Amygdala (tissue), 56 donors: Measurements from ENCODE around the gene KCNIP2.

Experiments used
- DNase-seq, 56 donors: peaks; one replicate each; lab custom pipeline; 2025; lab: John Stamatoyannopoulos, UW

KCNIP2 gene

DNA sequence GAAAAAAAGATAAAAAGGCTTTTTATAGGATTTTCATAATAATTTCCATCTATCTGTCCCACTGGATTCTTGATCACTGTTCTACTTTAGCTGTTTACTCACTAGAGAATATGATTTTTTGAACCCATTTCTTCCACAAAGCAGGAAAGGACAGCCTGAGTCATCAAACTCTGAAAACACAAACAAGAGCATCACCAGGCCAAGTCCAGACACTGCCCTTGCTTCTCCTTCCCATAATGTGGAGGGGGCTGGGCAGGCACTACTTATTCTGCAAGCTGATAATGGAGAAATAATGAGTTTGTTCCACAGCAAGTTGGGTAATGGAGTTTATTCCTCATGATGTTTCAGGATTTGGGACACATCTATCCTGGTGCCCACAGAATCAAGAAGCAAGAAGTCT lies 13.0 kb upstream of the KCNIP2 start:
- DNase-seq = no peak

DNA sequence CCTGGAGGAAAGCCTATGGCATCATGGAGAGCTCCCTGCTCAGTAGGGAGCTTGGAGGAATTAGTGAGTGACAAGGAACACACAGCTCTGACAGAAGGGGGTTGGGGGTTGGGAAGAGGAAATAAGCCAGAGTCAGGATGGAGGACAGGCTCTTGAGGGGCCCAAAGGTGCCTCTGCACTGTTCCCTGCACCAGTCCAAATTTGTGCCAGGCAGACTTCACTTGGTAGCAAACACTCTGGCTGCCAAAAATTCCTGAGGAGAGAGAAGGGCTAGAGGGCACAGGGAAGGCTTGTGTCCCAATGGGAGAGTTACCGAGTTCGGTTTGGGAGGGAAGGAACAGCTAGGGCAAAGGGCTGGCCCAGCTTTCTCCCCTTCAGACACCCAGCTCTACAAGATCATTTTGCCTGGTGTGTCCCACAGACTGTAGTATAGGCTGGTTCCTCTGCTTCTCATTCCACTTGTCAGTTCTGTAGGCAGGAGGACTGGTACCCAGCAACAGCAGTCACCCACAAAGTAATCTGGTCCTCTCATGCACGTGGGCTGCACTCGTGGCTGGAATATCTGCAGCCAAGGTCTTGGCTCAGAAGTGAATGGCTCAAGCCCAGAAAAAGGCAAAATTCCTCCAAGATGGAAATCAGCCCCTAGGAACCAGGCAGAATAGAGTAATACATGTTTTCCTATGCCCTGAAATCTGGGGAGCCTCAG lies 8.0 kb upstream of the KCNIP2 start:
- DNase-seq = peak in 7 of 56 donors; percentile 7 to 28 (median 18)

- no peak for DNase-seq
These were observed 7.1 kb upstream of the KCNIP2 start for GRCh38 chr10:101850749-101851148.

GRCh38 chr10:101848894-101849351 lies 5.3 kb upstream of the KCNIP2 start:
- DNase-seq = no peak

- DNase-seq = no peak
These were observed 4.8 kb upstream of the KCNIP2 start for GRCh38 chr10:101848408-101848807.

DNA sequence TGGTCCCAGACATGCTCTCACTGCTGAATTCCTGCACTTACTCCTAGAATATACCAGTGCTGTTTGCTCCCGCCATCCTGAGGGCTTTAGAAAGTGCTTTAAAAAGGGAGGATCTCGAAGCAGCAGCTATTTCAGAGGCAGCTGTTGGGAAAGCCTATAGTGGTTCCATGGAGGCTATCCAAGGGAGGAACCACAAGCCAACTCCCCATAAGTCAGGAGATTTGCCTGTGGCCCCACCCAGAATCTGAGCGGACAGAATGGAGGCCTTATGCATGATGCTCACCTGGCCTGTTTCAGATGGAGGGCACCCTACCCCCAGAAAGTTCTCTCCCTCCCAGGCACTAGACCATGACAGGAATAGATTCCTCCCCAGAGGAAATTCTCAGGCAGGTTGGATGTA lies 2.3 kb upstream of the KCNIP2 start:
- DNase-seq = peak in 2 of 56 donors; percentile 15 to 23

- no peak for DNase-seq
These were observed 1.8 kb downstream of the KCNIP2 start for GRCh38 chr10:101841826-101842225.

DNA sequence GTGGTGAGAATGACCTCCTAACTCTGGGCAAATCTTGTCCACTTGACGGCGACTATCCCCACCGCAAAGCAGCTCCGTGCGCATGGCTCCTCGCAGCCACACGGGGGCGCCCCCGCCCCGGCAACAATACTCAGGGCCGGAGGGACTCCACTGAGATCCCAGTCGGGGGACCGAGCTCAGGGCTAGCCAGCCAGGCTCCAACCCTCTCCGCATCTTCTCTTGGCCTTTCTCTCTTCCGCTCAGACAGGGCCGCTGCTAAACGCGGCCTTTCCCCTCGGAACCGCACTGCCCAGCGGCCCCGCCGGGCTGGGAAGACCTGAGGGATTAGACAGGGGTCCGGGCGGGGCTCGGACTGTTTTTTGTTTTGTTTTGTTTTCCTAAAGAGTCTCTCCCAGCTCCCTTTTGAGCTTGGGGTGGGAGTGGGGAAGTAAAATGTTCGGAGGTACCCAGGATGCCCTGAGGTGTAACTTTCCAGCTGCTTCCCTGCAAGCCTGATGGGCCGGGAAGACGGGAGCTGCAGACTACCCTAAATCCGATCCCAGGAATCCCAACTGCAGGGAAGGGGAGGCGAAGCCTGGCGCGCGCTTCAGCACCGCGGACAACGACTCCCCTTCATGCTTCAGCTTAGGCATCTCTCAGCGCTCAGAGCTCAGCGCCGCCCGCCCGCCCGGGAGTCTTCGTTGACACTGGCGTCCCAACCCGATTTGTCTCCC lies 2.7 kb downstream of the KCNIP2 start:
- peak in 54 of 56 donors; percentile 29 to 88 (median 72) for DNase-seq

DNA sequence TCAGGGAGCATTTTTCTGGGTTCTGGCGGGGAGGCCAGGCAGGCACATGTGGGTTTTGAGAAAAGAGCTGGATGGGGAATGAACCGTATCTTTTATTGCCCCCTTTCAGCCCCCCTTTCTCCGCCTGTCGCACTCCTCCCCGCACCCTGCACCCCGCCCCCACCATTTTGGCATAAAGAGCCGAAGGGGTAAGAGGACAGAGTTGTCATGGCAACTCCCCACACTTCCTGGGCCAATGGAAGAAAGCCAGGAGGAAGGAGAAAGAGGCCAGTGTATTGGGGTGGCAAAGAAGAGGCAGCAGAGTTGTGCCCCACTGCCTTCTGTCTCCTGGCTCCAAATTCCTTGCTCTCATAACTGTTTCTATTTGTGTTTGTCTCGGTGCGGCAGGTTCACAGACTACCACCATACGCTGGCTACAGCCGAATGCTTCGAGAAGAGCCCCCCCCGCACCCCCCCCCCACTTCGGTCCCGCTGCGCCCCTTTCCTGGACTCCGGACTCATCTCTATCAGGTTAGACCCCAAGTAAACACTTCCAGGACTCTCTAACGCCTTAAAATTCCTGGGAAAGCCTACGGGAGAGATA lies 3.4 kb downstream of the KCNIP2 start:
- peak in 39 of 56 donors; percentile 14 to 74 (median 48) for DNase-seq

- peak in 28 of 56 donors; percentile 14 to 65 (median 46) for DNase-seq
These were observed 4.1 kb downstream of the KCNIP2 start for GRCh38 chr10:101839416-101840063.

- no peak for DNase-seq
These were observed 4.6 kb downstream of the KCNIP2 start for GRCh38 chr10:101839002-101839401.

DNA sequence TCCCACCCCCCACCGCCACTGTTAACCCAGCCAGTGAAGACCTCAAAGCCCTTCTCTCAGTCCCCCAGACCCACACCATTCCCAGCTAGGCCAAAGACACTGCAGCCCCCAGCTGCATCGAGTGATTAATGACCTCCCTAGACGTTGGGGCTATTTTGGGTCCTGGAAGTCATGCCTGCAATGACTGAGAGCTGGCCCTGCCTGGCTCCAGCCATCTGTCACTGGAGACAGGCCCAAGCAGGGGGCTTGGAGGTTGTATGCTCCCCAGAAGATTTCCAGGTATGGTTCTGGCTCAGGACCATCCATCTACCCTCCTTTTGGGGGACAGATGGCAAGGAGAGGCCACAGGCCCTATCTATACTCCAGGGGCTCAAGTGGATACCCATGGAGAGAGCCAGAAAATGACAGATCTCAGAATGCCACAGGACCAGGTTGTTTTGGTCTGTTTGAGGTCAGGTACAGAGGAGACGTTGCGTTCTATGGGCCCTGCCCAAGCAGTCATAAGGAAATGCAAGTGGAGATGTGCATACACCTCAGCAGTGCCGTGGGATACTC lies 5.1 kb downstream of the KCNIP2 start:
- no peak for DNase-seq

GRCh38 chr10:101837748-101838147 lies 5.9 kb downstream of the KCNIP2 start:
- no peak for DNase-seq

DNA sequence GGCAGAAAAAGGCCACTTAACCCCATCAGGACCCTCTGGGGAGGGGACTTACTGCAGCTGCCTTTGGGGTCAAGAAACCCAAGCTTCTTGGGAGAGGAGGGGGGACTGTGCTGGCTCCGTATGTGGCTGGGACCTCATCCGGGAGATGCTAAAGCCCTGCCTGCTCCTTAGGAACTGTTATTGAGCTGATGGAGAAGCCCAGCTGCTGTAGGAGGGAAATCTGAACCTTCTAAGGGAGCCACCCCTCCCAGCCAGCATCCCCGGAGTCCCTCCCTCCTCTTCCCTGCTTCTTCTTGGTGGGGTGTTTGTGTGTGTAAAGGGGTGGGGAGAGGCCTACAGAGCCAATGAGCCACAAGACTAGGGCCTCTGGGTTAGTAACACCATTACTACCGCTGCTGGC lies 8.2 kb downstream of the KCNIP2 start:
- no peak for DNase-seq

DNA sequence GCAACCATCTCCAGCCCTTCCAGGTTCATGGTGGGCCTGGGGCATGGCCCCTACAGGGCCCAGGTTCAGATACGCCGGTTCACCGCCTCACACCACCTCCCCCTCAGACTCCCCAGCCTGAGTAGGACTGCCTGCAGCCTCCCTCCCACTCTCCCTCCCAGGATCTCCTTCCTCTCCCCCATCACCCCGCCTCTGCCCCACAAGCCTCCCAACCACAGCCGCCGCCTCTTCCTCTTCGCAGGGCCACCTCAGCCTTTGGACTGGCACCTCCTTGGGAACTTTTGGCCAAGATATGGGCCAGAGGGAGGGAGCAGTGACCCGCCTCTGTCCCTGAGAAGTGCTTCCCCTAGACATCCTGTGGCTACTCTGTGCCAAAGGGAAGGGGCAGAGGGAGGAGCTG lies 9.3 kb downstream of the KCNIP2 start:
- no peak for DNase-seq

- no peak for DNase-seq
These were observed 10.1 kb downstream of the KCNIP2 start for GRCh38 chr10:101833466-101833865.

DNA sequence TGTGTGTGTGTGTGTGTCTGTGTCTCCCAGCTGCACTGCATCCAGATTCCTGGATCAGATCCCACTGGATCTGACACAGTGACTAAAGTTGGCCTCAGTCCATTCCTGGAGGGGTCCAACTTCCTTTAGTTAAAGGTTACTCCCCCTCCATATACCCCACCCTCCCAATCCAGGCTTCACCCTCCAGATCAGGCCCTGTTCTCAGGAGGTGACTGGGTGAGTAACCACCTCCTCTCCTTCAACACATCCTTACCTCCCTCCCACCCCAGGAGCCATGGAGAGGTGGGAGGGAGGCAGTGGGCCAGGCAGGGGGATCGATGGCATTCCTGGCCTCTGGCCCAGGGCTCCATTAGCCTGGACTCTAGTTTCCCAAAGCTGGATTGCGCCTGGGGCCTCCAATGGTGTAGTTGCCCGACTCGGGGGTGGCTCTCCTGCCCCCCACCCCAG lies 11.3 kb downstream of the KCNIP2 start:
- no peak for DNase-seq

DNA sequence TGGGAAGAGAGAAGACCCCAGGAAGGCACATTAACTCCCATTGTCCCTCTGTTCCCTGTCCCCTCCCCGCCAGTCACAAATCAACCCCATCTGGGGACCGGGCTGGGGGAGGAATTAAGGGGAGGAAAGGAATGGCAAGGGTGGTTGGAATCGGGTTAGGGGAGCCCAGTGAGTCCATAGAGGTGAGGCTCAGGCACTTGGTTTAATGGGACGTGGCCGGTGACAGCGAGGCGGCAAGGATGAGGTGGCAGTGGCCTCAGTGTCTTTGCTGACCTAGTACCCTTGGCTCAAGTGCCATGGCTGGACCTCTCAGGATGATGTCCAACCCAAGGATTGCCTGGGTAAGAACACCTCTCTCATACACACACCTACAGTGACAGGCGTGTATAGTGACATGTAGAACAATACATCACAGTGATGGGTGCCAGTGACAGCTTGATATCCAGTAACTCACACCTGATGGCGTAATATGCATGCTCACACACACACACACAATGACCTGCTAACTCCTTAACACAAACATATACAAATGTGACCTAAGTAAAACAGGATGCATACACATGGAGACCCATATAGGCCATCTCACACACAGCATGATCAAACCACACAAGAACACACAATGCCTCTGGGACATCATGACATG lies 12.3 kb downstream of the KCNIP2 start:
- no peak for DNase-seq

DNA sequence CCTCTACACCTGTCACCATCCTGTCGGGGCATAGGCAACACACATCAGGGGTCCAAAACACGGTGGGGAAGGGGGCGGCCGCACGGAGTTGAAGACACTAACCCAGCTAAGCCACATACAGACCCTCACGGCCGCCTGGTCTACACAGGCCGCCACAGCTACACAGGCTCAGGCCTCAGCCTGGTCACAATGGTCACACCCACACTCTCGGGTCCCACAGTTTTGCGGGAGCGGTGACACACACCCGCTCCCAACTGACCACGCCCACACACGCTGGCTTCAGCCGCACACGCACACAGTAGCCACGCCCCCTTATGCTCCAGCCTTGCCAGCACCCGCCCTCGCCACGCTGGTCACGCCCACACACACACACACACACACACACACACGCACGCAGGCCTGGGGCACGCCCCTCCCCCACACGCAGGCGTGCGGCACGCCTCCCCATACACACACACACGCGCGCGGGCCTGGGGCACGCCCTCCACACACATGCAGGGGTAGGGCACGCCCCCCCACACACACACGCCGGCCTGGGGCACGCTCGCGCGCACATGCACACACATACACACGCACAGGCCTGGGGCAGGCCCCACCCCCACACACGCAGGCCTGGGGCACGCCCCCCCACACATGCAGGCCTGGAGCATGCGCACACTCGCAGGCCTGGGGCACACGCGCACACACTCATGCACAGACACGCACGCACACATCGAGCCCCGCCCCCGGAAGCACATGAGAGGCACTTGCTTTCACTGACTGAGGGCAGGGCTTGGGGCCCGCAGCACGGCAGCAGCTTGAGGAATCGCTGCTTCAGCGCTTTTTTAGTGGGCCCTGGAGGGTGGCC lies 13.1 kb downstream of the KCNIP2 start:
- peak in 44 of 56 donors; percentile 12 to 93 (median 58) for DNase-seq
